IPS-11a (cell line): ENCODE measurements around the gene SAMD3.
"Not testable (repeated sequence)": the region's sequence is repeated elsewhere in the genome, so short reads cannot be mapped to it uniquely, and the experiment has no call there.

Experiments used
- H3K4me3 ChIP-seq: one replicate; pipeline ENCODE4 v1.5.1; 2013; ENCODE audit warnings: low read depth, low read length, control low read depth

Gene SAMD3

GRCh38 chr6:130176378-130176777, 46.4 kb downstream of the SAMD3 start:
- no peak overlapping the region for H3K4me3 ChIP-seq

DNA sequence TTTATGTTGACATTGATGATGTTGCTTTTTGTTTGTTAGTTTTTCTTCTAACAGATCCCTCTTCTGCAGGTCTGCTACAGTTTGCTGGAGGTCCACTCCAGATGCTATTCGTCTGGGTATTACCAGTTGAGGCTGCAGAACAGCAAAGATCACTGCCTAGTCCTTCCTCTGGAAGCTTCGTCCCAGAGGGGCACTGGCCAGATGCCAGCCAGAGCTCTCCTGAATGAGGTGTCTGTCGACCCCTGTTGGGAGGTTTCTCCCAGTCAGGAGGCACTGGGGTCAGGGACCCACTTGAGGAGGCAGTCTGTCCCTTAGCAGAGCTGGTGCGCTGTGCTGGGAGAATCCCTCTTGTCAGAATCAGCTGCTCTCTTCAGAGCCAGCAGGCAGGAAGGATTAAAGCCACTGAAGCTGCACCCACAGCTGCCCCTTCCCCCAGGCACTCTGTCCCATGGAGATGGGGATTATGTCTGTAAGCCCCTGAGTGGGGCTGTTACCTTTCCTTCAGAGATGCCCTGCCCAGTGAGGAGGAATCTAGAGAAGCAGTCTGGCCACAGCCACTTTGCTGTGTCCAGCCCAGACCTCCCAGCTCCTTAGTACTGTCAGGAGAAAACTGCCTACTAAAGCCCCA, 49.3 kb downstream of the SAMD3 start:
- not testable (repeated sequence) for H3K4me3 ChIP-seq

- not testable (repeated sequence) for H3K4me3 ChIP-seq
Measured at GRCh38 chr6:130170160-130170559, 52.6 kb downstream of the SAMD3 start.

DNA sequence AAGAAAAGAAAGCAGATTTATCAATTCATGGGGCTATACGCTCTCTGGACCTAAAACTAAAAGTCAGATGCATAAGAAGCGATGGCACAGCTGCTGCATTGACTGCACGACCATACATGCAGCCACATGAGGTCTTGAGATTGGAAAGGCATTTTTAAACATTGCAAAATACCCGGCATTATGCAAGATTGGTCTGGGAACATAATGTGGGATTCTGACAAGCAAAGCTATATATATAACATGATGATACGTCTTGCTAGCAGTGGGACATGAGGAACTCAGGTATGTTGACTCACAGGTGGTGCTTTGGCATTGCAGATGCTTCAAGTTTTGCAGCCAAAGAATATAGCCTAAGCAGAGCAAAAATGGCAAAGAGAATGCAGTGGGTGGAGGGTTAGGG, 55.1 kb downstream of the SAMD3 start:
- H3K4me3 ChIP-seq: no peak overlapping the region

DNA sequence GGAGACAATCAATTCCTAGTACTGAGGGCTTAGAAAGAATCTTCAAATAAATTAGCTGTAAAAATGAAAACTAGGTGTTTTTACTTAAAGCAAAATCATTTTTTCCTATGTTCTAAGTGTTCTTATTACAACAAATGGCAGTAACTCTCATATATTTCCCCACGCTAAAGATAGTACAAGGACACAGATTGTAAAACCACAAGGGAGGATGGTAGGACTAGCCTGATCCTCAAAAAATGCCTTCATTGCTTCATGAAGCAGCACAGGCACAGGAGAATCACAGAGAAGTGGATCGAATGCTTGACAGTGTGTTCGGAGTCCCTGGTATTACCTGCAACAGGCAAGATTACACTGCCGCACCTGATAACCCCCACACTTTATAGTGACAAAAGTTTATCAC, 58.5 kb downstream of the SAMD3 start:
- no peak overlapping the region for H3K4me3 ChIP-seq

GRCh38 chr6:130163266-130163665, 59.5 kb downstream of the SAMD3 start:
- H3K4me3 ChIP-seq: no peak overlapping the region

- H3K4me3 ChIP-seq: no peak overlapping the region
Measured at GRCh38 chr6:130162421-130162820, 60.3 kb downstream of the SAMD3 start.

GRCh38 chr6:130161683-130162404, 60.9 kb downstream of the SAMD3 start:
- no peak overlapping the region for H3K4me3 ChIP-seq

DNA sequence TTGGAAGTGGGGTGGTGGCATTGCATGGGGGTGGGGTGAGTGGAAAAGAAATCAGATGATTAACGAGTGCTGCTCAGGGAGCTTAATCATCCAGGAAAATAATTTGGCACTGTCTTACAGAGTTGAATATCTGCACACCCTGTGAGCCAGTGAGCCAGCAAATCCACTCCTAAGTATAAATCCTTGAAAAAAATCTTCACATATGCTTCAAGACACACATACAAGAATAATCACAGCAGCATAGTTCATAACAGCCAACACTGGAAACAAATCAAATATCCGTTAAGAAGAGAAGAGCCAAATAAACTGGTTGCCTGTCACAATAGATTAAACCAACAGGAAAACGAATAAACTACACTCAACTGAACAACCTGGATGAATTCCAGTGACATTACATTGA, 62.8 kb downstream of the SAMD3 start:
- no peak overlapping the region for H3K4me3 ChIP-seq

DNA sequence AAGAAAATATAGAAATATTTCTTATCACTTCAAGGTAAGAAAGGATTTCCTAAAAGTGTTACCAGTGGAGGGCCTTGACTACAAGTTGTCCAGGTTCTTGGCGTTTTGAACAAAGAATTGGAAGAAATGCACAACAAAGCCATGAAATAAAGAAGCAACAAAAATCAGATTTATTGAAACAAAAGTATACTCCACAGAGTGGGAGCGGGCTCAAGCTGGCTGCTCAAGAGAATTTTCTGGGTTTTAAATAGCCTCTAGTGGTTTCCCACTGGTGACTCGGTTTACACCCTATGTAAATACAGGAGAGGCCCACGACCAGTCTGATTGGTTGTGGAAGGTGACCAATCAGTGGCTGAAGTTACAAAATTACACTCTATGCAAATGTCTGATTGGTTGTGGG, 64.2 kb downstream of the SAMD3 start:
- no peak overlapping the region for H3K4me3 ChIP-seq

- H3K4me3 ChIP-seq: no peak overlapping the region
Measured at GRCh38 chr6:130158056-130158455, 64.7 kb downstream of the SAMD3 start.

GRCh38 chr6:130156908-130157307, 65.8 kb downstream of the SAMD3 start:
- no peak overlapping the region for H3K4me3 ChIP-seq

DNA sequence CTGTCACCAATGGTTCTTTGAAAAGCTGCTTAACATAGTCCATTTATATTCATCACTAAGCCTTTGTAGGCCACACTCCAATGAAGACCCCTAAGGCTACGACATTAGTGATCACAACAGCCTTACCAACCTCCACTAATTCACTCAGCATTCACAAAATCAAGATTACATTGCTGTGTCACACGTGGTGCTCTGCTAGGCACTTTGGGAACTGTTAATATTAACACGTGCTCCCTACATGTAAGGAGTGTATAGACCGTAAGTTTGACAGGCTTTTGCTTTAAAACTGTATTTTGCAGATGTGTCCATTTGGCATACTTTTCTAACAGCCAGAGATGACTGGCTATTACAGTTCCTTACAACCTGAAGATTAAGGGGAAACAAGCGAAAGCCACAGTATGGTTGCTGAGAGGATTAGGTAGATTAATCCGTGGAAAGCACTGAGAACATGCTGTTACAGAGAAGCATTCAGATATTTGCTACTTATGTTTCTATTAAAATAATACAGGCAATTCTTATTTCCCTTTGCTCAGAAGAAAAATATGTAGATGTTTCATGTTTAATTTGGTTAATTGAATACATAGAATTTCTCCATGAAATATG, 69.7 kb downstream of the SAMD3 start:
- no peak overlapping the region for H3K4me3 ChIP-seq

DNA sequence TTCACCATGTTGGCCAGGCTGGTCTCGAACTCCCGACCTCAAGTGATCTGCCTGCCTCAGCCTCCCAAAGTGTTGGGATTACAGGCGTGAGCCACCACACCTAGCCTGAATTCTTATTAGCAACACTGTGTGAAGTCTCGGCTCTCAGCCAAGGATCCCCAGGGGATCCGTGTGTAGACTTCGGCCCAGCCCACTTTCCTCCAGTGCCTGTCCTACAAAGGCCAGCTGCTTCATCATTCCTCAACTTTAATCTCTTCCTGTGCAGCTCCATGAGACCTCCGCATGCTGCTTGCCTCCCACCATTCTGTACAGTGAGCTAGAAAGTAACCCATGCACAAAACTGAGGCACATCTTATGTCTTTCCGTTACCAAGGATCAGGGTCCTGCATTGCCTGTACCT, 71.8 kb downstream of the SAMD3 start:
- H3K4me3 ChIP-seq: no peak overlapping the region

DNA sequence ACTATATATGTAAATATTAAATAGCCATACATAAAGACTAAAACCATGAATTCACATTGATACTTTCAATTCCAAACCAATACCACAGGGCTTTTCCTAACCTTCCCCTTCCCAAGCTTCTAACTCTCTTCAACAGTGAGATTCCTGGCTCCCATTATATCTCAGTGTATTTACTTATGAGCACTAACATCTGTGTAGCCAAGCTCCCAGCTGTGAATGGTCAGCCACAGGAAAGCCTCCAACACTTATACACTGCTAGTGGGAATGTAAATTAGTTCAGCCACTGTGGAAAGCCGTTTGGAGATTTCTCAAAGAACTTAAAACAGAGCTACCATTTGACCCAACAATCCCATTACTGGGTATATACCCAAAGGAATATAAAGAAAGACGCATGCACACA, 73.7 kb downstream of the SAMD3 start:
- not testable (repeated sequence) for H3K4me3 ChIP-seq

GRCh38 chr6:130148181-130148580, 74.6 kb downstream of the SAMD3 start:
- no peak overlapping the region for H3K4me3 ChIP-seq

GRCh38 chr6:130147111-130147510, 75.6 kb downstream of the SAMD3 start:
- no peak overlapping the region for H3K4me3 ChIP-seq

- no peak overlapping the region for H3K4me3 ChIP-seq
Measured at GRCh38 chr6:130143709-130144108, 79.0 kb downstream of the SAMD3 start.

DNA sequence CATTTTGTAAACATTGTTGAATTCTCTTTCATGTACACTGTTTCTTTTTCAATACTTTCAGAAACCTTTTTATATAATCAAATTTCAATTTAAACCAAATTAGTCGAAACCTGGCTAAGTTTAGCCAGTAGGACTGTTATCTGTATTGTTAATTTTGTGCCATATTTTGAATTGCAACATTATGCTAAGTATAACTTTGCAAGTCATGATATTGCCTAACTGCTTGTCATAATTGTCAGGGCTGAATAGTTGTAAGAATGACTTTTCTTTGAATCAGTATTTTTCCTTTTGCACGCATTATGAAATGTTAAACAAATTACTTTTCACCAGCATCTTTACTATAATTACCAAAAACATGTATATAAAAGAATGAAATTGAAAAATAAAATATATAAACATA, 82.7 kb downstream of the SAMD3 start:
- H3K4me3 ChIP-seq: no peak overlapping the region

DNA sequence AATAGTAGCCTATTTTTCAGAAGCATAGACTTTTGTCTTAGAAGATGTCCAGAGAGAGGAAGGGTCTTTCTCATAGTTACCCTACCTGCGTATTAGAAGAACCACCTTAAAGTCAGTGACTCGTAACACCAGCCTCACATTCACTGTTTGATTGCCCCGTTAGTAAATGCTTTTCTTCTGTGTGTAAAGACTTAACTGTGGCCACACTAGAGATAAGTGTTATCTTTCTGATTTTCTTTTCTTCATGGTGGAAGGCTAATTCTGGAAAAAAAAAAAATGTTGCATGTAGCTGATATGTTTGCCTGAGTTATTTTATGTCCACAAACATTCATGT, 83.9 kb downstream of the SAMD3 start:
- H3K4me3 ChIP-seq: no peak overlapping the region

DNA sequence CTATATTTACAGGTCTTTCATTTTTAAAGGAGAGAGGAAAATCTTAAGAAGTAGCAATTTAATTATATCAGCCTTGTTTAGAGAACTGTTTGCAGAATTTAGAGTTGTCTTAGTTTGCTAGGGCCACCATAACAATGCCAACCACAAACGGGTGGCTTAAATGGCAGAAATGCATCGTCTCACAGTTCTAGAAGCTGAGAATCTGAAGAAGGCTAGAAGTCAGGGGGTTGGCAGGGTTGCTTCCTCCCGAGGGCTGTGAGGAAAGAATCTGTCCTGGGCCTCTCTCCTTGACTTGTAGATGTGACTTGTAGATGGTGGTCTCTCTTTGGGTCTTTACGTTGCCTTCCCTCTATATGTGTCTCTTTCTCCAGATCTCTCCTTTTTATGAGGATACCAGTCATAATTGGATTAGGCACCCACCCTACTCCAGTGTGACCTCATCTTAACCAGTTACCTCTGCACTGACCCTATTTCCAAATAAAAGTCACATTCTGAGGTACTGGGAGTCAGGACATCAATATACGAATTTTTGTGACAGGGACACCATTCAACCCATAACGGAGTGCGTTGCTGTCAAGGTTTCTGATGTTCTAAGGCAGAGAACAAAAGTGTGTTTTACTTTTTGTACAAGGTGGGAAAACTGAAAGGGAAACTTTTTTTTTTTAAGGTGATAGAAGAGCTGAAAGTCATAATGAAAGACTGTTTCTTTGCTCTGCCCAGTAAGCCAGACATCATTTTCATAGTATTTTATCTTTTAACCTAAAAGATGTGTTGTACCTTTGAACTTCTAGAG, 84.4 kb downstream of the SAMD3 start:
- H3K4me3 ChIP-seq: no peak overlapping the region

- no peak overlapping the region for H3K4me3 ChIP-seq
Measured at GRCh38 chr6:130136798-130137197, 86.0 kb downstream of the SAMD3 start.
